Neural progenitor cell (in vitro differentiated cells): ENCODE results near the gene LPO.

Source experiments
- CTCF ChIP-seq: fragments of 200-600 bp; sonication (generic); IDR thresholded peaks from 2 replicates; pipeline ENCODE4 v1.5.1; 2017; ENCODE audit warnings: antibody characterized with exemption, mild to moderate bottlenecking
- EZH2 ChIP-seq: fragments of 200-600 bp; sonication (generic); IDR thresholded peaks from 2 replicates; pipeline ENCODE4 v1.6.1; 2017; ENCODE audit warnings: antibody characterized with exemption, mild to moderate bottlenecking, moderate library complexity

- no peak for TF ChIP-seq EZH2
- TF ChIP-seq CTCF = no peak
These were observed 47.0 kb downstream of the LPO start for GRCh38 chr17:58285422-58285810.
